ENCODE results near the gene ACER3. TPM values are rescaled to one million over a fixed set of nuclear protein-coding genes. Genes with fewer than 3 reads are reported as not detected.
"Not testable (repeated sequence)": the region's sequence is repeated elsewhere in the genome, so short reads cannot be mapped to it uniquely, and the experiment has no call there.

The ACER3 gene
- total RNA-seq, 1 donor from 2014 or later, result 14.7 TPM

- H3K4me1 Mint-ChIP-seq (ENCODE audit: low read depth), result peaks cover 7% of the 10 kb centered on the region
- TF ChIP-seq, protein P1, sequence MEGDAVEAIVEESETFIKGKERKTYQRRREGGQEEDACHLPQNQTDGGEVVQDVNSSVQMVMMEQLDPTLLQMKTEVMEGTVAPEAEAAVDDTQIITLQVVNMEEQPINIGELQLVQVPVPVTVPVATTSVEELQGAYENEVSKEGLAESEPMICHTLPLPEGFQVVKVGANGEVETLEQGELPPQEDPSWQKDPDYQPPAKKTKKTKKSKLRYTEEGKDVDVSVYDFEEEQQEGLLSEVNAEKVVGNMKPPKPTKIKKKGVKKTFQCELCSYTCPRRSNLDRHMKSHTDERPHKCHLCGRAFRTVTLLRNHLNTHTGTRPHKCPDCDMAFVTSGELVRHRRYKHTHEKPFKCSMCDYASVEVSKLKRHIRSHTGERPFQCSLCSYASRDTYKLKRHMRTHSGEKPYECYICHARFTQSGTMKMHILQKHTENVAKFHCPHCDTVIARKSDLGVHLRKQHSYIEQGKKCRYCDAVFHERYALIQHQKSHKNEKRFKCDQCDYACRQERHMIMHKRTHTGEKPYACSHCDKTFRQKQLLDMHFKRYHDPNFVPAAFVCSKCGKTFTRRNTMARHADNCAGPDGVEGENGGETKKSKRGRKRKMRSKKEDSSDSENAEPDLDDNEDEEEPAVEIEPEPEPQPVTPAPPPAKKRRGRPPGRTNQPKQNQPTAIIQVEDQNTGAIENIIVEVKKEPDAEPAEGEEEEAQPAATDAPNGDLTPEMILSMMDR (IDR thresholded peaks at IDR 0.05; ENCODE audit: unreplicated experiment), result no peak
- no peak overlapping the region for H3K27ac Mint-ChIP-seq
- H3K9me3 Mint-ChIP-seq (ENCODE audit: low read depth), result peaks cover 14% of the 10 kb centered on the region
- no peak overlapping the region for H3K4me3 Mint-ChIP-seq (ENCODE audit: low read depth)
- no peak for DNase-seq (ENCODE audit: low spot score, unreplicated experiment)
- peaks cover 16% of the 10 kb centered on the region for H3K36me3 Mint-ChIP-seq (ENCODE audit: insufficient read depth)
- no peaks in the 10 kb centered on the region for H3K27me3 Mint-ChIP-seq
Measured at GRCh38 chr11:77003963-77004362, 143.2 kb downstream of the ACER3 start.

DNA sequence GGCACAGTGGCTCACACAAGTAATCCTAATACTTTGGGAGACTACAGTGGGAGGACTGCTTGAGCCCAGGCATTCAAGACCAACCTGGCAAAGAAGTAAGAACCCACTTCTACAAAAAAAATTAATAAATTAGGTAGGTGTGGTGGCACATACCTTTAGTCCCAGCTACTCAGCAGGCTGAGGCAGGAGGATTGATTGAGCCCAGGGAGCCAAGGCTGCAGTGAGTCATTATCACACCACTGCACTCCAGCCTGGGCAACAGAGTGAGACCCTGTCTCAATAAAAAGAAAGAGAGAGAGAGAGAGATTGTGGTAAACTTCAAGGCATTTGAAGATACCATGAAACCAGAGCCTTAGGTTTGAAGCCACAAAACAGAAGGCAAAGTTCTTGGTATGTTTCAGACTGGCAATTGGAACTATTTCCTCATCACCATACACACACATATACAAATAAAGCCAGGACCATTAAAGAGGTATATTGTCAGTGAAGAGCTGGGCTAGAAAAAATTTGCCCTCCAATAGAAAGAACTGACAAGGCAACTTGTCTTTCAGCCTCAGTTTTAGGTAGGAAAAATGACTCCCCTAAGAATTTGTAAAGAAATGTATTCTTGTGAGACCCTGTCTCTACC lies 148.9 kb downstream of the ACER3 start:
- Mint-ChIP-seq H3K27ac (no peak overlapping the region), H3K4me1 (ENCODE audit: low read depth) (no peaks in the 10 kb centered on the region), H3K36me3 (ENCODE audit: insufficient read depth) (peaks cover 3% of the 10 kb centered on the region), H3K9me3 (ENCODE audit: low read depth) (no peaks in the 10 kb centered on the region), H3K4me3 (ENCODE audit: low read depth) (no peak overlapping the region), H3K27me3 (no peaks in the 10 kb centered on the region)
- TF ChIP-seq, protein P1 (IDR thresholded peaks at IDR 0.05; ENCODE audit: unreplicated experiment), result no peak
- DNase-seq (ENCODE audit: low spot score, unreplicated experiment), result no peak

- H3K4me1 Mint-ChIP-seq (ENCODE audit: low read depth), result peaks cover 5% of the 10 kb centered on the region
- TF ChIP-seq, protein P1 (IDR thresholded peaks at IDR 0.05; ENCODE audit: unreplicated experiment), result no peak
- no peaks in the 10 kb centered on the region for H3K27me3 Mint-ChIP-seq
- H3K27ac Mint-ChIP-seq, result no peak overlapping the region
- no peak for DNase-seq (ENCODE audit: low spot score, unreplicated experiment)
- H3K4me3 Mint-ChIP-seq (ENCODE audit: low read depth), result no peak overlapping the region
- H3K36me3 Mint-ChIP-seq (ENCODE audit: insufficient read depth), result peaks cover 8% of the 10 kb centered on the region
- H3K9me3 Mint-ChIP-seq (ENCODE audit: low read depth), result no peaks in the 10 kb centered on the region
Measured at GRCh38 chr11:77014669-77015068, 154.0 kb downstream of the ACER3 start.

- H3K4me1 Mint-ChIP-seq (ENCODE audit: low read depth), result peaks cover 14% of the 10 kb centered on the region
- not testable (repeated sequence) for H3K9me3 Mint-ChIP-seq (ENCODE audit: low read depth); H3K27me3 Mint-ChIP-seq; H3K27ac Mint-ChIP-seq; DNase-seq (ENCODE audit: low spot score, unreplicated experiment); H3K4me3 Mint-ChIP-seq (ENCODE audit: low read depth)
- peaks cover 15% of the 10 kb centered on the region for H3K36me3 Mint-ChIP-seq (ENCODE audit: insufficient read depth)
Measured at GRCh38 chr11:77018396-77018924, 157.7 kb downstream of the ACER3 start.

DNA sequence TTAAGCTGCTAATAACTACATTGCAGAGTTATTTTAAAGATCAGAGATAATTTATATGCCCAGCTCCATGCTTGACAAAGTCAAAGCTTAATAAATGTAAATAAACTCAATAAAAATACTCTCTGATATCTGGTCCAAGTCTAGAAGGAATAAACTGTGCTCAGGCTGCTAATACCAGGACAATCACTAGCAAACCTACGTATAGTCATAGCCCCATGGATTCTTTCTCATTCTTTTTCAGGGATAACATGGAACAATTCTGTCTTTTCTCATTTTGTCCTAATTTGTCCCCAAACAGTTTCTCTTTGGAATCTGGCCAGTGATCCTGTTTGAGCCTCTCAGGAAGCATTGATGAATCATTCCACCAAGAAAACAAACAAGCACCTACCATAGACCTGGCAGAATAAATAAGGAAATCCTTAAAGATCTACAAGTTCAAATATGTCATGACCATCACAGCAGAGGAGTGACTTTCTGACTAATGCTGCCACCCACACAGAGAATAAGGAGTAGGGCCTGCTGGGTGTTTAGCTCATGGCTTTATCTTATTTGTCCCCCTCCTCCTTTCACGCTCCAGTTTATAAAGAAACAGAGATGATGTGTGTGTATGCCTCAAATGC lies 159.4 kb downstream of the ACER3 start:
- no peak overlapping the region for H3K4me3 Mint-ChIP-seq (ENCODE audit: low read depth)

More for the DNA sequence above, 159.4 kb downstream of the ACER3 start:
- Mint-ChIP-seq H3K9me3 (ENCODE audit: low read depth) (no peaks in the 10 kb centered on the region), H3K4me1 (ENCODE audit: low read depth) (peaks cover 14% of the 10 kb centered on the region), H3K36me3 (ENCODE audit: insufficient read depth) (peaks cover 15% of the 10 kb centered on the region), H3K27me3 (no peaks in the 10 kb centered on the region), H3K27ac (peak overlapping the region; percentile 3)
- TF ChIP-seq, protein P1 (IDR thresholded peaks at IDR 0.05; ENCODE audit: unreplicated experiment), result no peak
- no peak for DNase-seq (ENCODE audit: low spot score, unreplicated experiment)

All from progenitor cell of endocrine pancreas (in vitro differentiated cells).